ENCODE results near the gene CNTN4. TPM values are rescaled to one million over a fixed set of nuclear protein-coding genes. Genes with fewer than 3 reads are reported as not detected.

CNTN4 gene
- total RNA-seq, 4 donors from 2014 or later: 5.8 to 15.5 (median 9.0) TPM

DNA sequence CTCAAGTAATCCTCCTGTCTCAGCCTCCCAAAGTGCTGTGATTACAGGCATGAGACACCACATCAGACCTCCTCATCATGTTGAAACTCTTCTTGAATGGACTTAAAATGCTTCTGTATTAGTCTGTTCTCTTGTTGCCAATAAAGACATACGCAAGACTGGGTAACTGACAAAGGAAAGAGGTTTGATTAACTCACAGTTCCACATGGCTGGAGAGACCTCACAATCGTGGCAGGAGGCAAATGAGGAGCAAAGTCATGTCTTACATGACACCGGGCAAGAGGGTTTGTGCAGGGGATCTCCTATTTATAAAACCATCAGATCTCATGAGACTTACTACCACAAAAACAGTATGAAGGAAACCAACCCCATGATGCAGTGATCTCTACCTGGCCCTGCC, 113.5 kb downstream of the CNTN4 start:
- ATAC-seq: no peak
- Histone ChIP-seq H3K27ac (no peak overlapping the region), H3K9me3 (no peaks in the 10 kb centered on the region), H3K27me3 (no peaks in the 10 kb centered on the region), H3K4me3 (no peak overlapping the region), H3K36me3 (no peaks in the 10 kb centered on the region), H3K4me1 (no peaks in the 10 kb centered on the region)
- TF ChIP-seq, protein P1, sequence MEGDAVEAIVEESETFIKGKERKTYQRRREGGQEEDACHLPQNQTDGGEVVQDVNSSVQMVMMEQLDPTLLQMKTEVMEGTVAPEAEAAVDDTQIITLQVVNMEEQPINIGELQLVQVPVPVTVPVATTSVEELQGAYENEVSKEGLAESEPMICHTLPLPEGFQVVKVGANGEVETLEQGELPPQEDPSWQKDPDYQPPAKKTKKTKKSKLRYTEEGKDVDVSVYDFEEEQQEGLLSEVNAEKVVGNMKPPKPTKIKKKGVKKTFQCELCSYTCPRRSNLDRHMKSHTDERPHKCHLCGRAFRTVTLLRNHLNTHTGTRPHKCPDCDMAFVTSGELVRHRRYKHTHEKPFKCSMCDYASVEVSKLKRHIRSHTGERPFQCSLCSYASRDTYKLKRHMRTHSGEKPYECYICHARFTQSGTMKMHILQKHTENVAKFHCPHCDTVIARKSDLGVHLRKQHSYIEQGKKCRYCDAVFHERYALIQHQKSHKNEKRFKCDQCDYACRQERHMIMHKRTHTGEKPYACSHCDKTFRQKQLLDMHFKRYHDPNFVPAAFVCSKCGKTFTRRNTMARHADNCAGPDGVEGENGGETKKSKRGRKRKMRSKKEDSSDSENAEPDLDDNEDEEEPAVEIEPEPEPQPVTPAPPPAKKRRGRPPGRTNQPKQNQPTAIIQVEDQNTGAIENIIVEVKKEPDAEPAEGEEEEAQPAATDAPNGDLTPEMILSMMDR (IDR thresholded peaks at IDR 0.05): no peak
- TF ChIP-seq EP300 (IDR thresholded peaks at IDR 0.05) (no peak), POLR2A (IDR thresholded peaks at IDR 0.05) (no peak)
- WGBS, 2 donors (ENCODE audit: low coverage in 1 of 2): 69 to 75% methylated on average over 3 of the region's 3 CpGs

DNA sequence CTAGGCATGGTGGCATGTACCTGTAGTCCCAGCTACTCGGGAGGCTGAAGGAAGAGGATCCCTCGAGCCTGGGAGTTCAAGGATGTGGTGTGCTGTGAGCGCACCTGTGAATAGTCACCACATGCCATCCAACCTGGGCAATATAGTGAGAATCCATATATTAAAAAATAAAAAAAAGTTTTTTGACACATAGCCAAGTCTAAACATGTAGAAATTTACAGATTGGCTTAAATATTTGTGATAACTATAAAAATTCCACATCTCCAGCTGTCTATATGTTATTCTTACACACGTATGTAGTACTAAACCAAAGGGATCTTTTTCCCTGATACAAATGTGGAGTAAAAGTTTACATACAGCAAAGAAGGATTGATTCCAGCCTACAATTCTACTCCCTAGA, 119.7 kb downstream of the CNTN4 start:
- H3K4me1 ChIP-seq: no peaks in the 10 kb centered on the region
- 71 to 86% methylated on average over 4 of the region's 4 CpGs for WGBS, 2 donors (ENCODE audit: low coverage in 1 of 2)
- ATAC-seq: no peak
- TF ChIP-seq POLR2A (IDR thresholded peaks at IDR 0.05): no peak
- TF ChIP-seq, protein P1 (IDR thresholded peaks at IDR 0.05): no peak
- TF ChIP-seq EP300 (IDR thresholded peaks at IDR 0.05): no peak
- TF ChIP-seq POLR2AphosphoS5 (IDR thresholded peaks at IDR 0.05): no peak
- H3K9me3 ChIP-seq: no peaks in the 10 kb centered on the region
- no peaks in the 10 kb centered on the region for H3K27me3 ChIP-seq
- H3K36me3 ChIP-seq: no peaks in the 10 kb centered on the region
- no peak overlapping the region for H3K4me3 ChIP-seq
- H3K27ac ChIP-seq: no peak overlapping the region

DNA sequence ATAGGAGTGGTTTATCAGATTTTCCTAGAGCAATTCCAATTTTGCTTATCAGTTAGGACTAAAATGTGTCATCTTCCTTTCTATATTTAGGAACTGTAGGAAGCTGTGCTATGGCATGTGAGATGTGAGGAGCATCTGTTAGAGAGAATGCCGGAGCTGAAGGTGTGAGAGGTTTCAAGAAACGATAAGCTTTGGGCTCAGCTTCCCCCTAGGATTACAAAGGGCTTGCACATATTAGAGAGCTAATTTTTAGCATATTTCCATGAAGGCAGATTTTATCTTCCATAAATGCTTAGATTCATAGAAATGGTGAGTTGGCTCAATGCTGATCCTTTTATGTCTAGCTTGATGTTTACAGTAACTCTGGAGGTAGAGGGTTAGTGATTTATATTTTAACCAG, 120.2 kb downstream of the CNTN4 start:
- no peaks in the 10 kb centered on the region for H3K4me1 ChIP-seq
- no peak for TF ChIP-seq POLR2AphosphoS5 (IDR thresholded peaks at IDR 0.05)
- TF ChIP-seq, protein P1 (IDR thresholded peaks at IDR 0.05): no peak
- no peaks in the 10 kb centered on the region for H3K27me3 ChIP-seq
- ATAC-seq: no peak
- 60 to 85% methylated on average over 2 of the region's 2 CpGs for WGBS, 2 donors (ENCODE audit: low coverage in 1 of 2)
- no peaks in the 10 kb centered on the region for H3K36me3 ChIP-seq
- no peak overlapping the region for H3K4me3 ChIP-seq
- no peaks in the 10 kb centered on the region for H3K9me3 ChIP-seq
- no peak overlapping the region for H3K27ac ChIP-seq

DNA sequence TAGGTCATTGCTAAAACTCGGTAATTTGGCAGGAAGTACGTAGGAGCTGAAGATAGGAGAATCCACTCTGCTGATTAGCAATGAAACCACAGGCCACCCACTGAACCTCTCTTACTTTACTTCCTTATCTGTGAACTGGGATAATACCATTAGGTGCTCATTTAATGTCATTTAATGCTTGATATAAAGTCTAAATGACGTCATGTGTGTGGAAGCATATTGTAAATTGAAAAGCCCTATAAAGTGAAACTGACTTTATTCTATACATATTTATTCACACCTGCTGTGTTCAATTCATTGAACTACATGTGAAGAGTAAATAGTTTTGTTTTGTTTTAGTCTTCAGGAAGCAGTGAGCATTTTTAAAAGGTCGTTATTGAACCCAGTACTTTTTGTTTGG, 137.5 kb downstream of the CNTN4 start:
- no peaks in the 10 kb centered on the region for H3K27me3 ChIP-seq
- WGBS, 2 donors (ENCODE audit: low coverage in 1 of 2): 63 to 78% methylated on average over 4 of the region's 4 CpGs
- TF ChIP-seq, protein P1 (IDR thresholded peaks at IDR 0.05): no peak
- no peak for TF ChIP-seq POLR2AphosphoS5 (IDR thresholded peaks at IDR 0.05)
- TF ChIP-seq POLR2A (IDR thresholded peaks at IDR 0.05): no peak
- no peak for TF ChIP-seq EP300 (IDR thresholded peaks at IDR 0.05)

DNA sequence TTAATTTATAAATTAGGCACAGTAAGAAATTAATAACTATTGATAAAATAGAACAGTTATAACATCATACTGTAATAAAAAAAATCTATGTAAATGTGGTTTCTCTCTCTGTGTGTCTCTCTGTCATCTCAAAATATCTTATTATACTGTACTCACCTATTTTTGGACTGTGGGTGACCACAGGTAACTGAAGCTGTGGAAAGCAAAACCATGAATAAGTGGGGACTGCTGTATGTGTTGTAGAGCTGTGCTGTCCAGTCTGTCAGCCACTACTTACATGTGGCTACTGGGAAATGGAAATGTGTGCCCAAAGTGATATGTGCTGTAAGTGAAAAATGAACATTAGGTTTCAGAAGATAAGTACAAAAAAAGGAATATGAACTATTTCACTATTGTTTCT, 145.5 kb downstream of the CNTN4 start:
- Histone ChIP-seq H3K9me3 (no peaks in the 10 kb centered on the region), H3K27ac (no peak overlapping the region), H3K4me3 (no peak overlapping the region), H3K27me3 (no peaks in the 10 kb centered on the region), H3K36me3 (no peaks in the 10 kb centered on the region), H3K4me1 (no peaks in the 10 kb centered on the region)
- TF ChIP-seq POLR2A (IDR thresholded peaks at IDR 0.05): no peak
- no peak for TF ChIP-seq EP300 (IDR thresholded peaks at IDR 0.05)
- TF ChIP-seq POLR2AphosphoS5 (IDR thresholded peaks at IDR 0.05): no peak
- TF ChIP-seq, protein P1 (IDR thresholded peaks at IDR 0.05): no peak
- no peak for ATAC-seq

More for the DNA sequence above, 137.5 kb downstream of the CNTN4 start:
- no peak overlapping the region for H3K4me3 ChIP-seq
- no peak for ATAC-seq
- H3K4me1 ChIP-seq: no peaks in the 10 kb centered on the region
- no peaks in the 10 kb centered on the region for H3K36me3 ChIP-seq
- no peak overlapping the region for H3K27ac ChIP-seq
- H3K9me3 ChIP-seq: no peaks in the 10 kb centered on the region

Measured in gastroesophageal sphincter (tissue), 4 donors.